Fibroblast of the aortic adventitia (primary cell): ENCODE measurements around the gene TBC1D8. TPM values are rescaled to one million over a fixed set of nuclear protein-coding genes. Genes with fewer than 3 reads are reported as not detected.

ENCODE experiments used
- DNase-seq: peaks from one replicate; pipeline ENCODE4 v3.0.0-alpha.2; 2010; ENCODE audit warnings: low read depth
- H3K4me3 ChIP-seq: 2 replicates; pipeline ENCODE4 v1.5.1; 2011; ENCODE audit warnings: low read depth, mild to moderate bottlenecking, control low read depth, low read length, moderate library complexity
- CTCF ChIP-seq: IDR thresholded peaks from 2 replicates; pipeline ENCODE4 v1.5.1; 2011; ENCODE audit warnings: mild to moderate bottlenecking, low read length, control low read depth, inconsistent platforms; ENCODE audit not compliant: insufficient read depth
- total RNA-seq: library from RNA; depleted of rRNA; stranded (reverse); fragments of >200 nt; gene quantifications from 2 replicates; pipeline ENCODE4 v1.2.3, GENCODE V29; 2012; ENCODE audit warnings: low replicate concordance

Gene TBC1D8
- total RNA-seq, 1 donor = 21.3 TPM

- TF ChIP-seq CTCF = no peak
- DNase-seq = no peak
These were observed 15.5 kb downstream of the TBC1D8 start for GRCh38 chr2:101135412-101136296.

GRCh38 chr2:101133492-101134100, 17.6 kb downstream of the TBC1D8 start:
- DNase-seq = no peak
- no peak overlapping the region for H3K4me3 ChIP-seq
- TF ChIP-seq CTCF = no peak

More at GRCh38 chr2:101135412-101136296, 15.5 kb downstream of the TBC1D8 start:
- no peak overlapping the region for H3K4me3 ChIP-seq

DNA sequence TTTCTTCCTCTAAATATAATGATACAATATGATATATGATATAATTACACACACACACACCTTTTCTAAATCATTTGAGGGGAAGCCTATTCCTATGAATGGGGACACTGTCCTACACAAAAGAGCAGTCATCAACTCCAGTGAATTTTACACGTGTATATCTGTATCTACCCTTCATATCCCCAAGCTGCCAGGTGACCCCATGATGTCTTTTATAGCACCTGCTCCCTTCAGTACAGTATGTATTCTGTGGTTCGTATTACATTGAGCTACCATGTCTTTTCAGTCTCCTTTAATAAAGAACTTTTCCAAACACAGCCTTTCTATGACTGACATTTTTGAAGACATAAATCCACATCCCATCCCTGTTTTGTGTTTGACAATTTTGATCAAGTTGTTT, 19.0 kb downstream of the TBC1D8 start:
- TF ChIP-seq CTCF = no peak
- no peak overlapping the region for H3K4me3 ChIP-seq
- DNase-seq = no peak

DNA sequence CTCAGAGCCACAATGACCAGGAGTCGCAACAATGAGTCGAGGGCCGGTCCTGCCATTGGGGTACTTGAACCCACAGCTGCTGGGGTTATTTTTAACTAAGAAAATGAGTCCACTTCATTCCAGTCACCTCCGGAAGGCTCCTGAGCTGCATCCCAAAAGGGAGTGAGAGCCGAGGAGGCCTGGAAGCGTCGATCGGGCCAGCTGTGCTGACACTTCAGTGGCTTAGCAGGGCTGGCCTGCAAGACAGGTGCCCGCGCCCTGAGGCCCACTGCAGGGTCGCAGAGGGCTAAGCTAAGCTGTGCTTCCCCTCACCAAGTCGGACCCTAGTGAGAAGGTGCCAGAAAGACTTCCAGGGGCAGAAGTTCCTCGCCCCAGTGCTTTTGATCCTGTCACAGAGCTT, 21.1 kb downstream of the TBC1D8 start:
- no peak for TF ChIP-seq CTCF
- no peak for DNase-seq

DNA sequence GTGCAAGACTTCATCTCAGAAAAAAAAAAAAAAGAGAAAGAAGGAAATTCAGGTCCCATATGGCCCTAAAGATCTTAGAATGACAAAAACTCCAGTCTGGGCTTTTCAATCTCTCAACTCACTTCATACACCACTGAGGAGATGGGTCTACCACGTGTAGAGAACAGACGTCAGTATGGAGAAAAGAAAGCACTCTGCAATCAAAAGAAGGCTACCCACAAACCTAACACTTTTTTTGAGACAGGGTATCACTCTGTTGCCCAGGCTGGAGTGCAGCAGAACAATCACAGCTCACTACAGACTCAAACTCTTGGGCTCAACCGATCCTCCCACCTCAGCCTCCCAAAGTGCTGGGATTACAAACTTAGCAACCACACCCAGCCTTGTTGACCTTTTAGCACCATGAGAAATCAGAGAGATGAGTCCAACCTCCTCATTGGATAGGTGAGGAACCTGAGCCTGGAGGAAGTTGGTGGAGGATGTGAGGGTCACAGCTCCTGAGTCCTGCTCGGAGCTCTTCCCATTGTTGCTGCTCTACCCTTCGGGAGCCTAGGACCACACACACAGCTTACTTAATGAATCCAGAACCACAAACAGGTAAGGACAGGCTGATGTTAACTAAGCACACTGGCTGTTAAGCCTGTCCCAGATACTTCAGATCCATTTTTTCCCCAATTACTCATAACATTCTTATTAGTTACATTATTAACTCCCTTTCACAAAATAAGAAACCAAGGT, 23.7 kb downstream of the TBC1D8 start:
- no peak for DNase-seq
- no peak overlapping the region for H3K4me3 ChIP-seq
- TF ChIP-seq CTCF = no peak

More for the DNA sequence above, 21.1 kb downstream of the TBC1D8 start:
- H3K4me3 ChIP-seq = no peak overlapping the region

- H3K4me3 ChIP-seq = no peak overlapping the region
- no peak for DNase-seq
- TF ChIP-seq CTCF = no peak
These were observed 25.4 kb downstream of the TBC1D8 start for GRCh38 chr2:101125808-101126207.
